GM18498 (cell line): ENCODE results near the gene ARCN1.

Experiments
- ATAC-seq: cut with Tn5 transposase; IDR thresholded peaks from one replicate; pipeline ENCODE4 v1.9.1; 2021; ENCODE audit warnings: mild to moderate bottlenecking, moderate library complexity; ENCODE audit not compliant: unreplicated experiment

ARCN1 gene

GRCh38 chr11:118572061-118572980 is at the start of gene ARCN1:
Gene ARCN1 (plus strand): TSS chr11:118572409. CDS start chr11:118572548, 139 bp downstream.
- peak; percentile 78 for ATAC-seq

GRCh38 chr11:118522571-118523072 is 49.6 kb upstream of the ARCN1 start:
- no peak for ATAC-seq

DNA sequence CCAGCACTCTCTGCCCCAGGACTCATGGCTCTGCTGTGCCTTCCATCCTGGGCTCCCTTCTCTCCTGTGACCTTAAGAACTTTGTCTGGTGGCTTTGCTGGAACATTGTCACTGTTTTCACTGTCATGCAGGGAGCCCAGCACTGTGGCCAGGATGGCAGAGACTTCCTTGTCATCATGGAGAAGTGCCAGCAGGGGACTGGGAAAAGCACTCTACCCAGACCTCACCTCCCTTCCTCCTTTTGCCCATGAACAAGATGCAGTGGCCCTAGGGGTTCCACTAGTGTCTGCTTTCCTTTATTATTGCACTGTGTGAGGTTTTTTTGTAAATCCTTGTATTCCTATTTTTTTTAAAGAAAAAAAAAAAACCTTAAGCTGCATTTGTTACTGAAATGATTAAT is 47.9 kb upstream of the ARCN1 start:
- ATAC-seq = no peak

- no peak for ATAC-seq
Measured at GRCh38 chr11:118524757-118525470, 47.3 kb upstream of the ARCN1 start.

DNA sequence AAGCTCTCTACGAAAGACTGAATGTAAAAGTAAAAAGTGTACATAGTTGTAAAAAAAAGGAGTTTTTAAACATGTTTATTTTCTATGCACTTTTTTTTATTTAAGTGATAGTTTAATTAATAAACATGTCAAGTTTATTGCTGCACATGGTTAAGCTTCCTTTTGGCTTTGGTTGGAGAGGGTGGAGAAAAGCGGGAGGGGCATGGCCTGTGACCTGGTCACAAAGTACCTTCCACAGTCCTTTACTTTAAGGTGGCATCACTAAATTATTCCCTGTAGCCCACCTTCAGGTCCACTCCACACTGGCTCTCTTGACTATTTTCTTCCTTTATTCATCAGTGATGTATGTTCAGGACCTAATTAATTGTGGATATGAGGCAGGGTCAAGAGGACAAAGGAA is 45.5 kb upstream of the ARCN1 start:
- no peak for ATAC-seq

- ATAC-seq = no peak
Measured at GRCh38 chr11:118527109-118527508, 45.1 kb upstream of the ARCN1 start, which contains the start of gene TTC36. Gene TTC36 (plus strand): TSS chr11:118527474. CDS start chr11:118527495, 21 bp downstream.

DNA sequence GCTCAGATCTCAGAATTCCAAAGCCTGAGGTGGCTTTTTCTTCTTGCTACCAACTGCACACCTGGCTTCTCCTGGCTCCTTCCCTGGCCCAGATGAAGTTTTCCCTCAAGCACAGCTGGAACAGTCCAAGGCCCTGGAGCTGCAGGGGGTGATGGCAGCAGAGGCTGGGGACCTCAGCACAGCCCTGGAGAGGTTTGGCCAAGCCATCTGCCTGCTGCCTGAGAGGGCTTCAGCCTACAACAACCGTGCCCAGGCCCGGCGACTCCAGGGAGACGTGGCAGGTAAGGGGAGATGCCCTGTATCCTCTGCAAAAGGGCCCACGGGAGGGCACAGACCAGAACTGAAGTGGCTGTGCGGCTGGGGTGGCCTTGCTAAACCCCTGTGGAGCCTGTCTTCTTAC is 43.7 kb upstream of the ARCN1 start:
- no peak for ATAC-seq

DNA sequence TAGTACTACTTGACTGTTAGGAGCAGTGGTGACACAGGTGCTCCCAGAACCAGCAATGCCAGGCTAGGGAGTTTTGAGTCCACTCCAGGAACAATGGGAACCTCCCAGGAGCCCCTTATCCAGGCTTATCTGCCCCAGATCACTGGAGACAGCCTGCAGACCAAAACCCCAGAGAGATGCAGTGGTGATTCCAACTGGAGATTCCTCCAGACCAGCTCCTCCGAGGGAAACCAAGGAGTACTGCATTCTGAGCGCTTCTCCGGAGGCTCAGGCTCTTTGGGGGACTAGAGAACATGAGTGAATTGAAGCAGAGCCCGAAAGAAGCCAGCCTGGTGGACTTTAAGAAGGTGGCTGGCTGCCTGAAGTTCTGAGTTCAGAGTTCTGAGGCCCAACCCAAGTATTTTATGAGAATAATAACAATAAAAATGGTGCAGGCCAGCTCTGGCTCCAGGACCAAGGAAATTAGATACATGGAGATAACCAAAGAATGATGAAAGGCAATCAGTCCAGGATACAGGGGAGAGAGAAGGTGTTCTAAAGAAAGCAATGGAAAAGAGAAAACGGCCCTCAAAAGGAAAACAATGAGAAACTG is 42.5 kb upstream of the ARCN1 start:
- ATAC-seq = no peak

DNA sequence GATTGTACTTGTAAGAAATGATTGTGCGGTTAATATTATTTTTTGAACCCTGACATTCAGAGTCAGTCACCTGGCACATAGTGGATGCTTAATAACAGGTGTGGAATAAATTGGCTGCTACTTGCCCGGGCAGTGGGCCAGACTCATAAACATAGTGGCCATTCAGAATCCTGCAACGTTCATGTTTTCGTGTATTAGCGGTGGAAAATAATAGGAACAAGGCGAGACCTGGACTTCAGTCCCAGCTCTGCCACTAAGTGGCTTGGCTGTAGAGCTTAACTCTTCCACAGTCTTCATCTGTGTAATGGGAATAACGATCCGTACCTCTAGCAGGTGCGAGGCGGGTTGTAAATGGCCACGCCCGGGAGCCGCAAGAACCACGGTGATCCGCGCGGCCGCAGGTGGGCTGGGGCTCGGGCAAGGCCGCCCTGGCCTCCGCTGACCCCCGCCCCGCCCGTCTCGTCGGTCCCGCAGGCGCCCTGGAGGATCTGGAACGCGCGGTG is 42.0 kb upstream of the ARCN1 start:
- ATAC-seq = no peak

GRCh38 chr11:118530683-118531596 is 41.3 kb upstream of the ARCN1 start, which contains the start of gene TMEM25:
Gene TMEM25 (plus strand): TSS chr11:118531192. CDS start chr11:118531802, 610 bp downstream.
- peak; percentile 83 for ATAC-seq

GRCh38 chr11:118531597-118532084 is 40.6 kb upstream of the ARCN1 start:
- no peak for ATAC-seq

DNA sequence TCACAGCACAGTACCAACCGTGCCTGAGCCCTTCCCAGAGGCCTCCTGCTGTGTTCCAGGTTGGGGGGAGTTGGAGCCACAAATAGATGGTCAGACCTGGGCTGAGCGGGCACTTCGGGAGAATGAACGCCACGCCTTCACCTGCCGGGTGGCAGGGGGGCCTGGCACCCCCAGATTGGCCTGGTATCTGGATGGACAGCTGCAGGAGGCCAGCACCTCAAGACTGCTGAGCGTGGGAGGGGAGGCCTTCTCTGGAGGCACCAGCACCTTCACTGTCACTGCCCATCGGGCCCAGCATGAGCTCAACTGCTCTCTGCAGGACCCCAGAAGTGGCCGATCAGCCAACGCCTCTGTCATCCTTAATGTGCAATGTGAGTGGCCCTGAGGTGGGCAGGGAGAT is 40.1 kb upstream of the ARCN1 start:
- no peak for ATAC-seq

GRCh38 chr11:118532852-118533768 is 39.1 kb upstream of the ARCN1 start:
- ATAC-seq = no peak

GRCh38 chr11:118533769-118534729 is 38.2 kb upstream of the ARCN1 start:
- no peak for ATAC-seq

DNA sequence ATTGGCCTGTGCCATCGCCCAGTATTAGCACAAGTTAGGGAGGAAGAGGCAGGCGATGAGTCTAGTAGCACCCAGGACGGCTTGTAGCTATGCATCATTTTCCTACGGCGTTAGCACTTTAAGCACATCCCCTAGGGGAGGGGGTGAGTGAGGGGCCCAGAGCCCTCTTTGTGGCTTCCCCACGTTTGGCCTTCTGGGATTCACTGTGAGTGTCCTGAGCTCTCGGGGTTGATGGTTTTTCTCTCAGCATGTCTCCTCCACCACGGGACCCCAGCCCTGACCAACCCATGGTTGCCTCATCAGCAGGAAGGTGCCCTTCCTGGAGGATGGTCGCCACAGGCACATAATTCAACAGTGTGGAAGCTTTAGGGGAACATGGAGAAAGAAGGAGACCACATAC is 36.9 kb upstream of the ARCN1 start:
- no peak for ATAC-seq

GRCh38 chr11:118536726-118537125 is 35.5 kb upstream of the ARCN1 start:
- ATAC-seq = no peak

DNA sequence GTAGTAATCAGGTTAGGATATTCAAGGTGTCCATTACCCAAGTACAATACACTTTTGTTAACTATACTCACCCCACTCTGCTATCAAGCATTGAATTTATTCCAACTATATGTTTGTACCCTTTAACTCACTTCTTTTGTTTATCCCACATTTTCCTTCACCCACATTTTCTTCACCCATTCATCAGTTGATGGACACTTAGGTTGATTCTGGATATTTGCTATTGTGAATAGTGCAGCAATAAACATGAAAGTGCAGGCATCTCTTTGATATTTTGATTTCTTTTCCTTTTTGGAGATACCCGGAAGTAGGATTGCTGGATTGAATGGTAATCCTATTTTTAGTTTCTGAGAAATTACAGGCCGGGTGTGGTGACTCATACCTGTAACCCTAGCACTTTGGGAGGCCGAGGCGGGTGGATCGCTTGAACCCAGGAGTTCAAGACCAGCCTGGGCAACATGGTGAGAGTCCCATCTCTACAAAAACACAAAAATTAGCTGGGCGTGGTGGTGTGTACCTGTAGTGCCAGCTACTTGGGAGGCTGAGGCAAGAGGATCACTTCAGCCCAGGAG is 34.7 kb upstream of the ARCN1 start:
- ATAC-seq = no peak
